ENCODE measurements around the gene CDK5. TPM values are rescaled to one million over a fixed set of nuclear protein-coding genes. Genes with fewer than 3 reads are reported as not detected.

The CDK5 gene
- polyA plus RNA-seq, 1 donor from 2014 or later = 88.3 TPM

DNA sequence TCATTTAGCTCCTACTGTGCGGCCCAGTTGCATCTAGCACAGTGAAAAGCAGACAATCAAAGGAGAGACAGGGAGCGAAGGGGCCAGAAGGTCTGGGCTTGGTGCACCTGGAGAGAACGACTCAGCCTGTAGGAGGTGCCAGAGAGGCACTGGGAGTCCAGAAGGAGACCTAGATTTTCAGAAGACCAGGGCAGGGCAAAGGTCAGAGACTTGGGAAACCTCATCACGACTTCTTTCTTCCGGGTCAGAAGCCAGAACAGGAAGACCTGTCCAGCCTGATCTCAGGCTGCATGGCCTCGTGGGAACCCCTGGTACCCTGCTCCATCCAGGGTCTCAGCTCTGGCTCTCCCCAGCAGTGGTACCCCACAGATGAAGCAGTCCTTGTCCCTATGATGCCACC, 33.7 kb upstream of the CDK5 start (continued):
- TF ChIP-seq RAD21 (conservative IDR thresholded peaks at IDR 0.05) = no peak
- TF ChIP-seq EP300 (conservative IDR thresholded peaks at IDR 0.05; ENCODE audit: poor library complexity, severe bottlenecking) = no peak

DNA sequence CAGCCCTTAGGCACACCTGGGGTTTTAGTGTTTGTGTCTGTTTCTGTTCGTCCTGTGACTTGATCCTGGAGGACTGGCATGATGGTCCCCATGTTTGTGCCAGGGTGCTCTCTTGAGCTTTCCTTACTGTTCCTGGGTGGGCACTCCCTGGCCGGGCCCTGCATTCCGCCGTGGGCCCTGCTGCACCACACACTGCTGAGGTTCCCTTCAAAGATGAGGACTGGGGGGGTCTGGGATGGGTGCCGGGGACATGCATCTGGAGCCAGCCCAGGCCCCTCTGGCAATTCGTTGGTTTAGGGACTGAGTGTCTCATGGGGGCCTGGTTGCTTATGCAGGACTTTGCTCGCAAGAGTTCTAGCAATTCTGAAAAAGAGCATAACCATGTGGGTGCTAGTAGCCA, 33.3 kb upstream of the CDK5 start:
- Histone ChIP-seq H3K27ac (ENCODE audit: low read length) (no peak overlapping the region), H3K79me2 (replicated peaks; ENCODE audit: insufficient read depth, low read length) (peaks cover 77% of the 10 kb centered on the region), H3K4me3 (ENCODE audit: low read length) (no peak overlapping the region), H4K20me1 (ENCODE audit: insufficient read depth) (peaks cover 46% of the 10 kb centered on the region), H3K9me2 (ENCODE audit: insufficient read depth, low read length) (no peaks in the 10 kb centered on the region), H3K9ac (ENCODE audit: low read length) (no peak overlapping the region), H2AFZ (ENCODE audit: low read depth, low read length) (no peak overlapping the region), H3K36me3 (ENCODE audit: insufficient read depth, low read length) (no peaks in the 10 kb centered on the region), H3K27me3 (ENCODE audit: insufficient read depth, low read depth, low read length) (no peaks in the 10 kb centered on the region), H3K4me2 (ENCODE audit: low read length) (no peak overlapping the region), H3F3A (ENCODE audit: insufficient read depth, low read length, poor library complexity, severe bottlenecking) (peaks cover 3% of the 10 kb centered on the region), H3K9me3 (ENCODE audit: low read length) (no peaks in the 10 kb centered on the region)
- TF ChIP-seq, protein P1, sequence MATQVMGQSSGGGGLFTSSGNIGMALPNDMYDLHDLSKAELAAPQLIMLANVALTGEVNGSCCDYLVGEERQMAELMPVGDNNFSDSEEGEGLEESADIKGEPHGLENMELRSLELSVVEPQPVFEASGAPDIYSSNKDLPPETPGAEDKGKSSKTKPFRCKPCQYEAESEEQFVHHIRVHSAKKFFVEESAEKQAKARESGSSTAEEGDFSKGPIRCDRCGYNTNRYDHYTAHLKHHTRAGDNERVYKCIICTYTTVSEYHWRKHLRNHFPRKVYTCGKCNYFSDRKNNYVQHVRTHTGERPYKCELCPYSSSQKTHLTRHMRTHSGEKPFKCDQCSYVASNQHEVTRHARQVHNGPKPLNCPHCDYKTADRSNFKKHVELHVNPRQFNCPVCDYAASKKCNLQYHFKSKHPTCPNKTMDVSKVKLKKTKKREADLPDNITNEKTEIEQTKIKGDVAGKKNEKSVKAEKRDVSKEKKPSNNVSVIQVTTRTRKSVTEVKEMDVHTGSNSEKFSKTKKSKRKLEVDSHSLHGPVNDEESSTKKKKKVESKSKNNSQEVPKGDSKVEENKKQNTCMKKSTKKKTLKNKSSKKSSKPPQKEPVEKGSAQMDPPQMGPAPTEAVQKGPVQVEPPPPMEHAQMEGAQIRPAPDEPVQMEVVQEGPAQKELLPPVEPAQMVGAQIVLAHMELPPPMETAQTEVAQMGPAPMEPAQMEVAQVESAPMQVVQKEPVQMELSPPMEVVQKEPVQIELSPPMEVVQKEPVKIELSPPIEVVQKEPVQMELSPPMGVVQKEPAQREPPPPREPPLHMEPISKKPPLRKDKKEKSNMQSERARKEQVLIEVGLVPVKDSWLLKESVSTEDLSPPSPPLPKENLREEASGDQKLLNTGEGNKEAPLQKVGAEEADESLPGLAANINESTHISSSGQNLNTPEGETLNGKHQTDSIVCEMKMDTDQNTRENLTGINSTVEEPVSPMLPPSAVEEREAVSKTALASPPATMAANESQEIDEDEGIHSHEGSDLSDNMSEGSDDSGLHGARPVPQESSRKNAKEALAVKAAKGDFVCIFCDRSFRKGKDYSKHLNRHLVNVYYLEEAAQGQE (IDR thresholded peaks at IDR 0.05; ENCODE audit: borderline replicate concordance) = no peak
- no peak for TF ChIP-seq RAD21 (conservative IDR thresholded peaks at IDR 0.05)
- no peak for TF ChIP-seq TAF1 (IDR thresholded peaks at IDR 0.05; ENCODE audit: low read depth)
- TF ChIP-seq SMC3 (conservative IDR thresholded peaks at IDR 0.05; ENCODE audit: poor library complexity) = no peak
- TF ChIP-seq EZH2 (IDR thresholded peaks at IDR 0.05; ENCODE audit: borderline replicate concordance, insufficient read depth, low read length, poor library complexity, severe bottlenecking) = no peak
- TF ChIP-seq EP300 (conservative IDR thresholded peaks at IDR 0.05; ENCODE audit: poor library complexity, severe bottlenecking) = no peak
- TF ChIP-seq, protein P2, sequence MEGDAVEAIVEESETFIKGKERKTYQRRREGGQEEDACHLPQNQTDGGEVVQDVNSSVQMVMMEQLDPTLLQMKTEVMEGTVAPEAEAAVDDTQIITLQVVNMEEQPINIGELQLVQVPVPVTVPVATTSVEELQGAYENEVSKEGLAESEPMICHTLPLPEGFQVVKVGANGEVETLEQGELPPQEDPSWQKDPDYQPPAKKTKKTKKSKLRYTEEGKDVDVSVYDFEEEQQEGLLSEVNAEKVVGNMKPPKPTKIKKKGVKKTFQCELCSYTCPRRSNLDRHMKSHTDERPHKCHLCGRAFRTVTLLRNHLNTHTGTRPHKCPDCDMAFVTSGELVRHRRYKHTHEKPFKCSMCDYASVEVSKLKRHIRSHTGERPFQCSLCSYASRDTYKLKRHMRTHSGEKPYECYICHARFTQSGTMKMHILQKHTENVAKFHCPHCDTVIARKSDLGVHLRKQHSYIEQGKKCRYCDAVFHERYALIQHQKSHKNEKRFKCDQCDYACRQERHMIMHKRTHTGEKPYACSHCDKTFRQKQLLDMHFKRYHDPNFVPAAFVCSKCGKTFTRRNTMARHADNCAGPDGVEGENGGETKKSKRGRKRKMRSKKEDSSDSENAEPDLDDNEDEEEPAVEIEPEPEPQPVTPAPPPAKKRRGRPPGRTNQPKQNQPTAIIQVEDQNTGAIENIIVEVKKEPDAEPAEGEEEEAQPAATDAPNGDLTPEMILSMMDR (IDR thresholded peaks at IDR 0.05; ENCODE audit: poor library complexity, severe bottlenecking) = no peak
- TF ChIP-seq POLR2AphosphoS5 (IDR thresholded peaks at IDR 0.05) = no peak
- TF ChIP-seq MXI1 (conservative IDR thresholded peaks at IDR 0.05; ENCODE audit: poor library complexity, severe bottlenecking) = no peak

DNA sequence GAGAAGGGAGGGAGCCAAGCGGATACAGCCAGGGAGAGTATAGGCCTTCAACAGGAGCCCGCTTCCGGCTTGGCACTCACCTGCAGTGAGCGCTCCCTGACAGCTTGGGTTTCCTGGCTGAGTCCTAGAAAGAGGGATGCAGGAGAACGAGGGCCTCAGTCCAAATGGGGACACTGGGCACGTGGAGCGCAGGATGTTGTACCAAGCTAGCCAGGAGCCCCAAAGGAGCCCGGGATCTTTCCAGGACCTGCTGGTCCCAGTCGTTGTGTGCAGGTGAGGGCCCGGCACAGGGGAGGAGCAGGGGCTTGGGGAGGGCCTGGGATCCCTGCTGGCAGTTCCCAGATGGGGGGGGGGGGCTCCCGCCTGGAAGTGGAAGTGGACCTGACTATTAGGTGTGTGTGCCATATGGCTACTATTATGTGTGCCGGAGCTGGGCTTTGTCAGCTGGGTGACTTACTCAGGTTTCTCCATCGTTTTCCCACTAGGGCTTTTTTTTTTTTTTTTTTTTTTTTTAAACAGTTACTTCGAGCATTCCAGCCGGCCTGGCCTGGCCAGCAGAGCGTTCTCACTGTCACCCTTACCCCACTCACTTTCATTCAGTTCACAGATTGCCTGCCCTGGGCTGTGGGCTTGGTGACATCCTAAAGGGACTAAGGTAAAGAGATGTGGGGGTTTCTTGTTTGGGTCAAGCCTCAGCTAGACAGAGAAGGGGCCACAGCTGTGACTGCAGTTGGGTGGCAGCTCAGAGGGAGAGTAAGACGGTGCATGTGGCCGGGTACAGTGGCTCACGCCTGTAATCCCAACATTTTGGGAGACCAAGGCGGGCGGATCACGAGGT, 32.4 kb upstream of the CDK5 start:
- H3K9me2 ChIP-seq (ENCODE audit: insufficient read depth, low read length) = no peaks in the 10 kb centered on the region
- TF ChIP-seq EP300 (conservative IDR thresholded peaks at IDR 0.05; ENCODE audit: poor library complexity, severe bottlenecking) (no peak), MXI1 (conservative IDR thresholded peaks at IDR 0.05; ENCODE audit: poor library complexity, severe bottlenecking) (no peak), TAF1 (IDR thresholded peaks at IDR 0.05; ENCODE audit: low read depth) (no peak), POLR2AphosphoS5 (IDR thresholded peaks at IDR 0.05) (no peak)
- TF ChIP-seq, protein P1 (IDR thresholded peaks at IDR 0.05; ENCODE audit: borderline replicate concordance) = no peak
- TF ChIP-seq, protein P2 (IDR thresholded peaks at IDR 0.05; ENCODE audit: poor library complexity, severe bottlenecking) = no peak
- H3F3A ChIP-seq (ENCODE audit: insufficient read depth, low read length, poor library complexity, severe bottlenecking) = peaks cover 3% of the 10 kb centered on the region
- no peaks in the 10 kb centered on the region for H3K36me3 ChIP-seq (ENCODE audit: insufficient read depth, low read length)
- no peaks in the 10 kb centered on the region for H3K27me3 ChIP-seq (ENCODE audit: insufficient read depth, low read depth, low read length)
- H2AFZ ChIP-seq (ENCODE audit: low read depth, low read length) = no peak overlapping the region
- H3K79me2 ChIP-seq (replicated peaks; ENCODE audit: insufficient read depth, low read length) = peaks cover 68% of the 10 kb centered on the region
- H4K20me1 ChIP-seq (ENCODE audit: insufficient read depth) = peaks cover 43% of the 10 kb centered on the region
- peak overlapping the region; percentile 91 for H3K4me3 ChIP-seq (ENCODE audit: low read length)
- H3K4me2 ChIP-seq (ENCODE audit: low read length) = peak overlapping the region; percentile 93
- no peak overlapping the region for H3K27ac ChIP-seq (ENCODE audit: low read length)
- H3K9ac ChIP-seq (ENCODE audit: low read length) = peak overlapping the region; percentile 94
- no peaks in the 10 kb centered on the region for H3K9me3 ChIP-seq (ENCODE audit: low read length)
